ENCODE data around the gene GPR83. TPM values are rescaled to one million over a fixed set of nuclear protein-coding genes. Genes with fewer than 3 reads are reported as not detected.
"Not testable (repeated sequence)": the region's sequence is repeated elsewhere in the genome, so short reads cannot be mapped to it uniquely, and the experiment has no call there.

The GPR83 gene
- total and polyA plus RNA-seq, 2 experiments from 2014 or later = not detected

- H3K79me2 ChIP-seq = no peaks in the 10 kb centered on the region
- no peaks in the 10 kb centered on the region for H3K27me3 ChIP-seq
- TF ChIP-seq EZH2phosphoT487 (IDR thresholded peaks at IDR 0.05; ENCODE audit: low read depth, severe bottlenecking, unreplicated experiment) = no peak
- TF ChIP-seq, protein P1, sequence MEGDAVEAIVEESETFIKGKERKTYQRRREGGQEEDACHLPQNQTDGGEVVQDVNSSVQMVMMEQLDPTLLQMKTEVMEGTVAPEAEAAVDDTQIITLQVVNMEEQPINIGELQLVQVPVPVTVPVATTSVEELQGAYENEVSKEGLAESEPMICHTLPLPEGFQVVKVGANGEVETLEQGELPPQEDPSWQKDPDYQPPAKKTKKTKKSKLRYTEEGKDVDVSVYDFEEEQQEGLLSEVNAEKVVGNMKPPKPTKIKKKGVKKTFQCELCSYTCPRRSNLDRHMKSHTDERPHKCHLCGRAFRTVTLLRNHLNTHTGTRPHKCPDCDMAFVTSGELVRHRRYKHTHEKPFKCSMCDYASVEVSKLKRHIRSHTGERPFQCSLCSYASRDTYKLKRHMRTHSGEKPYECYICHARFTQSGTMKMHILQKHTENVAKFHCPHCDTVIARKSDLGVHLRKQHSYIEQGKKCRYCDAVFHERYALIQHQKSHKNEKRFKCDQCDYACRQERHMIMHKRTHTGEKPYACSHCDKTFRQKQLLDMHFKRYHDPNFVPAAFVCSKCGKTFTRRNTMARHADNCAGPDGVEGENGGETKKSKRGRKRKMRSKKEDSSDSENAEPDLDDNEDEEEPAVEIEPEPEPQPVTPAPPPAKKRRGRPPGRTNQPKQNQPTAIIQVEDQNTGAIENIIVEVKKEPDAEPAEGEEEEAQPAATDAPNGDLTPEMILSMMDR (IDR thresholded peaks at IDR 0.05; ENCODE audit: poor library complexity) = no peak
- H2AFZ ChIP-seq = no peak overlapping the region
- no peaks in the 10 kb centered on the region for H3K36me3 ChIP-seq (replicated peaks; ENCODE audit: insufficient read depth, low read depth)
- DNase-seq (ENCODE audit: low spot score) = no peak
- WGBS (ENCODE audit: low lambda C conversion rate, missing lambda C conversion rate) = 85% methylated on average over 1 of the region's 1 CpG
- no peaks in the 10 kb centered on the region for H3K4me1 ChIP-seq (ENCODE audit: insufficient read depth)
- no peak overlapping the region for H3K27ac ChIP-seq
- H3K9me3 ChIP-seq (ENCODE audit: low read depth) = no peaks in the 10 kb centered on the region
- no peak overlapping the region for H3K4me2 ChIP-seq
- no peaks in the 10 kb centered on the region for H4K20me1 ChIP-seq (ENCODE audit: insufficient read depth, poor library complexity, severe bottlenecking)
- no peaks in the 10 kb centered on the region for H3K9me2 ChIP-seq (replicated peaks; ENCODE audit: insufficient read depth)
- no peak overlapping the region for H3K4me3 ChIP-seq
Measured at GRCh38 chr11:94376841-94377240, 24.4 kb downstream of the GPR83 start.

GRCh38 chr11:94370576-94370975, 30.6 kb downstream of the GPR83 start:
- H3K27ac ChIP-seq; H2AFZ ChIP-seq; H3K9me2 ChIP-seq (replicated peaks; ENCODE audit: insufficient read depth); DNase-seq (ENCODE audit: low spot score); H3K36me3 ChIP-seq (replicated peaks; ENCODE audit: insufficient read depth, low read depth); H3K79me2 ChIP-seq; H3K27me3 ChIP-seq; H3K9me3 ChIP-seq (ENCODE audit: low read depth); H3K4me1 ChIP-seq (ENCODE audit: insufficient read depth); H3K4me3 ChIP-seq; H3K4me2 ChIP-seq; H4K20me1 ChIP-seq (ENCODE audit: insufficient read depth, poor library complexity, severe bottlenecking): not testable (repeated sequence)
- WGBS (ENCODE audit: low lambda C conversion rate, missing lambda C conversion rate) = 82% methylated on average over 6 of the region's 6 CpGs

GRCh38 chr11:94350850-94351563, 50.2 kb downstream of the GPR83 start:
- not testable (repeated sequence) for H3K36me3 ChIP-seq (replicated peaks; ENCODE audit: insufficient read depth, low read depth); H3K27me3 ChIP-seq
- 31% methylated on average over 4 of the region's 10 CpGs for WGBS (ENCODE audit: low lambda C conversion rate, missing lambda C conversion rate)

DNA sequence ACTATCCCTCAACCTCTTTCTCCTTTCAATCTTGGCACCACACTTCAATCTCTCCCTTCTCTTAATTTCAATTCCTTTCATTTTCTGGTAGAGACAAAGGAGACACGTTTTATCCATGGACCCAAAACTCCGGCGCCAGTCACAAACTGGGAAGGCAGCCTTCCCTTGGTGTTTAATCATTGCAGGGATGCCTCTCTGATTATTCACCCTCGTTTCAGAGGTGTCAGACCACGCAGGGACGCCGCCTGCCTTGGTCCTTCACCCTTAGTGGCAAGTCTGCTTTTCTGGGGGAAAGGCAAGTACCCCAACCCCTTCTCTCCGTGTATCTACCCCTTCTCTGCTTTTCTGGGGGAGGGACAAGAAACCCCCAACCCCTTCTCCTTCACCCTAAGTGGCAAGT, 54.9 kb downstream of the GPR83 start:
- H3K9me2 ChIP-seq (replicated peaks; ENCODE audit: insufficient read depth); DNase-seq (ENCODE audit: low spot score); H3K4me1 ChIP-seq (ENCODE audit: insufficient read depth); H3K36me3 ChIP-seq (replicated peaks; ENCODE audit: insufficient read depth, low read depth); H3K27ac ChIP-seq; H3K9me3 ChIP-seq (ENCODE audit: low read depth); H3K4me2 ChIP-seq; H2AFZ ChIP-seq; H3K4me3 ChIP-seq; H4K20me1 ChIP-seq (ENCODE audit: insufficient read depth, poor library complexity, severe bottlenecking); H3K79me2 ChIP-seq; H3K27me3 ChIP-seq: not testable (repeated sequence)
- WGBS (ENCODE audit: low lambda C conversion rate, missing lambda C conversion rate) = 84% methylated on average over 8 of the region's 8 CpGs

More at GRCh38 chr11:94350850-94351563, 50.2 kb downstream of the GPR83 start:
- not testable (repeated sequence) for H3K4me2 ChIP-seq; H3K79me2 ChIP-seq; H3K9me2 ChIP-seq (replicated peaks; ENCODE audit: insufficient read depth); H4K20me1 ChIP-seq (ENCODE audit: insufficient read depth, poor library complexity, severe bottlenecking); H3K9me3 ChIP-seq (ENCODE audit: low read depth); H3K4me1 ChIP-seq (ENCODE audit: insufficient read depth); H3K4me3 ChIP-seq; H3K27ac ChIP-seq; H2AFZ ChIP-seq
- DNase-seq (ENCODE audit: low spot score) = peak; percentile 28

- WGBS (ENCODE audit: low lambda C conversion rate, missing lambda C conversion rate) = 71% methylated on average over 1 of the region's 1 CpG
- H3K4me3 ChIP-seq = no peak overlapping the region
- no peaks in the 10 kb centered on the region for H3K4me1 ChIP-seq (ENCODE audit: insufficient read depth)
- H3K9me3 ChIP-seq (ENCODE audit: low read depth) = no peaks in the 10 kb centered on the region
- H3K79me2 ChIP-seq = no peaks in the 10 kb centered on the region
- TF ChIP-seq, protein P1 (IDR thresholded peaks at IDR 0.05; ENCODE audit: poor library complexity) = no peak
- H3K27me3 ChIP-seq = no peaks in the 10 kb centered on the region
- no peak overlapping the region for H3K4me2 ChIP-seq
- H3K36me3 ChIP-seq (replicated peaks; ENCODE audit: insufficient read depth, low read depth) = no peaks in the 10 kb centered on the region
- DNase-seq (ENCODE audit: low spot score) = no peak
- no peaks in the 10 kb centered on the region for H3K9me2 ChIP-seq (replicated peaks; ENCODE audit: insufficient read depth)
- H2AFZ ChIP-seq = no peak overlapping the region
- no peak overlapping the region for H3K27ac ChIP-seq
- no peaks in the 10 kb centered on the region for H4K20me1 ChIP-seq (ENCODE audit: insufficient read depth, poor library complexity, severe bottlenecking)
Measured at GRCh38 chr11:94343495-94343894, 57.7 kb downstream of the GPR83 start.

Data from hepatocyte (in vitro differentiated cells).